HuH-7.5 (cell line): Measurements from ENCODE around the gene ENOX1.

ENCODE experiments used
- DNase-seq: peaks from one replicate; pipeline ENCODE4 v3.0.0; 2011; ENCODE audit warnings: low spot score

The ENOX1 gene

GRCh38 chr13:43608400-43609137 lies 178.2 kb downstream of the ENOX1 start:
- no peak for DNase-seq

GRCh38 chr13:43597599-43597945 lies 189.2 kb downstream of the ENOX1 start:
- no peak for DNase-seq

GRCh38 chr13:43596924-43597598 lies 189.7 kb downstream of the ENOX1 start:
- DNase-seq, result no peak

DNA sequence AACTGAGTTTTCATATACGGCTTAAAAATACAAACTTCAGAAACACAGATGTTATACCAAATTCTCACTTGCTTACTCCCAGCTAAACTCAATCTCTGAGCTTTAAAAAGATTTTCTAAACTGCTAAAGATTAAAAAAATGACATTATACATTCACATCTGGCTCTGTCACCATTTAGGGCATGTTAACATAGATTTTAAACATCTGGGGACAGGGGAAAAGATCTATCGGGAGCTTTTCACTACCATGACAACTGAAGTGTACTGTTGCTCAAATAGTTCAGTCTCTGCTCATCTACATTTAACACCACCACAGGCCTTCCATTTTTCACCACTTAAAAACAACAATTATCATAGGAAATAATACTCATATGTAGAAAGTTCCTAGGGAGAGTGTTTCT lies 190.8 kb downstream of the ENOX1 start:
- DNase-seq, result no peak

DNA sequence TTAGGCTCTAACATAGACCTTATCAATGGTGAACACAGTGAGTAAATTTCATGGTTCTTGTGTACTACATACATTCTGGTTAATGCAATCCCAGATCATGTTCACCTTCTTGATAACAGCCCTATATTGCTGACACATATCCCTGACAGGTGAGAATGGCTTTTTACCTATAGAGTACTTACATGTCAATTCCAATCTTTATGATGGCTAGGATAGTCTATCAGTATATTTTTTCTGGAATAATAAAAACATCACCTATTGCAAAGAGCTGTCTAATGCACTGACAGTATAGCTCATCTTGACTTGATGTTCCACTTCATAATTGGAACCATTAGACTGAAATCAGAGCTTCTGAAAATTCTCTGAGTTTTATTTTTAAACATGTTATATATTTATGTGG lies 199.4 kb downstream of the ENOX1 start:
- DNase-seq, result no peak

- no peak for DNase-seq
These were observed 202.0 kb downstream of the ENOX1 start for GRCh38 chr13:43584751-43585150.

- no peak for DNase-seq
These were observed 203.5 kb downstream of the ENOX1 start for GRCh38 chr13:43583321-43583720.

DNA sequence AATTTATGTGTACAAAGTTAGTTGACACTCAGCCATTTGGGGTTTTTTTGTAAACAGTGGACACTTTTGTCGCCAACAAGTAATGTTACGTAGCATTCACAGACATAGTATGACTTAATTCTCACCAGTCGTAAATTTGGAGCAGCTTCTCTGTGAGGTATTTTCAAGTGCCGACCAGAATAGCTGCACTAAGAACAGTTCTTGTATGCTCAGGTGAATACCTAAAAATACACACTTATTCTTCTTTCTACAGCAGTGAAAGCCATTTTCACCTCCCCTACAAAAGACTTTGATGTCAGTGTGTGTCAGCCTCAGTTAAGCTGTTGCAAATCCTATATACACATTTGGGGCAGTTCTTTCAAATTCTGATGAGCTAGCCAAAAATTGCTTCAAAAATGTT lies 206.5 kb downstream of the ENOX1 start:
- no peak for DNase-seq

DNA sequence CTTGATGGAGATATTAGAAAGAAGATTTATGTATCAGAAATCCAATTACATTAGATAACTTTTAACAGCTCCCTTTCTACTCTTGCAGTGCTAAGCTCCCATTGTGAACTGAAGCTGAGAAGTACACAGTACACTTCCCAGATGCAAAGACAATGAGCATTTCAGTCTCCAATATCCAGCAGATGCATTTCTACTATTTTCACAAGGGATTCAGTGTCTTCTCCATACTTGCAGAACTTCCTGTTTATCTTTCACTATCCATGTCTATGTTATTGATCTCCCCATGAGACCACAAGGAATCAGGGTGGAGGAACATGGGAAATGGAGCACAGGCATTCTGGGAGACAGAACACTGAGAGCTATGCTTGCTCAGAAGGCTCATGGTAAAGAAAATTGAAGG lies 207.5 kb downstream of the ENOX1 start:
- no peak for DNase-seq

GRCh38 chr13:43574605-43575004 lies 212.2 kb downstream of the ENOX1 start:
- no peak for DNase-seq

- no peak for DNase-seq
These were observed 212.8 kb downstream of the ENOX1 start for GRCh38 chr13:43573802-43574514.

DNA sequence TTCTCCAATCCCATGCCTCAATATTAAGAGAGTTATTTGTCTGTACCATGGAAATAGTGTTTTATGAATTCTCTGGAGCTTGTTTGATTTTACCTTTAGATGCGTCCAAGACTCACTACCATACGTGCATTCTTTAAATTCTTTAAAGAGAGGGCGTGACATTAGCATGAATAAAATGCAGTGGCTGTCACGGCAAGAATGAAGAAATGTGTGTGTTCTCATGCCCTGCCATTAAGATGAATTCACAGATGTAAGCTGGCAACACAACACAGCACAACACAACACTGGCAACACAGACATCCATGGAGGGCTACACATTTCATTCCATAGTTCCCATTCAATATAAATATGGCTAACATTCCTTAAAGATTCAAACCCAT lies 213.4 kb downstream of the ENOX1 start:
- DNase-seq, result no peak

DNA sequence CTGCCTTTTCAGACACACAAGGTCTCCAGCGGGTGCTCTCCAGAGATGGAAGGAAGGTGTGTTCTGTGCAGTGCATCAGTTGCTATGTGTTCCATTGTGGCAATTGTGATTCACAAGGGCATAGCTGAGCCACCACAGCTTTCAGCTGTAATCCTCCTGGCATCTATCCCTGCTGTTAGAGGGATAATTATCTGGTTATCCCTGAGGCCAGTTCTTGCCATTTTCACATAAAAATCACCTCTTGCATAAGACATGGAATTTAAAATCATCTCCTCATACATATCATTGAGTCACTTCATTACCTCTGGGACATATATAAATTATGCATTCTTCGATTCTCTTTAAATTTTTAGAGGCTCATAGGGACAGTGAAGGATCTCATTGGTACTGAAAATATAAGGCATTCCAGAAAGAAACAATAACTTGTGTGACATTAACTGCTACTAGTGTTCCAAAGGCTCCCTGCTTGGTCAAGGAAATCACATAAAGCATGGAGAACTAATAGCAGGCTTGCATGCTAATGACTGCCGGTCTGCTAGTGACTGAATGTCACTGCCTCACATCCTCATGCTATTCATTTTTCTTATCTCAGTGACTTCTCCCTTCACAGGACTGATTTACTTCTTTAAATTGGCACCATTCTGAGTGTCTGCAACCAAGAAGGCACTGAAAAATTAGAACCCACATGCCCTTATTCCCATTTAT lies 214.0 kb downstream of the ENOX1 start:
- no peak for DNase-seq

GRCh38 chr13:43569658-43570057 lies 217.1 kb downstream of the ENOX1 start:
- no peak for DNase-seq

GRCh38 chr13:43567608-43568007 lies 219.2 kb downstream of the ENOX1 start:
- no peak for DNase-seq

GRCh38 chr13:43564952-43565351 lies 221.8 kb downstream of the ENOX1 start:
- no peak for DNase-seq

- DNase-seq, result no peak
These were observed 225.7 kb downstream of the ENOX1 start for GRCh38 chr13:43561081-43561480.

GRCh38 chr13:43558939-43559338 lies 227.8 kb downstream of the ENOX1 start:
- no peak for DNase-seq

- no peak for DNase-seq
These were observed 228.4 kb downstream of the ENOX1 start for GRCh38 chr13:43558326-43558725.

GRCh38 chr13:43555667-43556066 lies 231.1 kb downstream of the ENOX1 start:
- DNase-seq, result no peak

GRCh38 chr13:43551897-43552456 lies 234.8 kb downstream of the ENOX1 start:
- no peak for DNase-seq

DNA sequence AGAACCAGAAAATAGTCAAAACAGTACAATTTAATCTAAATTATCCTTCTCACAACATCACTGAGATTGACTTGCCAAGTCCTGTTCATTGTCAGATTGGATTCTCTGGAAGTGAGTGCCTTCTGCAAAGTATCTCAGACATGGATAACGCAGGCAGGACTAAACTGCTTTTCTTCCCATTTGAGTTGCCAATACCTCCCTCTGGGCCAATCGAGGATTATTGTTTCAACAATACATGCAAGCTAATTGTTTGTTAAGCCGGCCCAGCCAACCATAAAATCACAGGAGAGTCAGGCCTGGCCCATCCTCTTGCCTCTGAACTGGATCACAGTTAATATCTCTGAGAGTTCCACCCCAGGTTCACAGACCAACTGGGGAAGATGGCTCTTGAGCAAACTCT lies 240.0 kb downstream of the ENOX1 start:
- DNase-seq, result no peak
